NCI-H2227 treated with DMSO at 0.1 percent for 48 hours (cell line): ENCODE data around the gene TCF3.

Experiments
- DNase-seq: peaks from one replicate; lab custom pipeline; 2025; lab: John Stamatoyannopoulos, UW

The TCF3 gene

GRCh38 chr19:1630012-1630411 is 22.4 kb downstream of the TCF3 start:
- no peak for DNase-seq

- DNase-seq = no peak
Observed at GRCh38 chr19:1629256-1629808, 23.1 kb downstream of the TCF3 start.

GRCh38 chr19:1627194-1627593 is 25.2 kb downstream of the TCF3 start:
- no peak for DNase-seq

- no peak for DNase-seq
Observed at GRCh38 chr19:1626417-1627010, 25.9 kb downstream of the TCF3 start.

GRCh38 chr19:1624458-1624857 is 28.0 kb downstream of the TCF3 start:
- DNase-seq = no peak

- DNase-seq = no peak
Observed at GRCh38 chr19:1622541-1622940, 29.9 kb downstream of the TCF3 start.

GRCh38 chr19:1622007-1622406 is 30.4 kb downstream of the TCF3 start:
- no peak for DNase-seq

- no peak for DNase-seq
Observed at GRCh38 chr19:1621574-1621973, 30.8 kb downstream of the TCF3 start.

GRCh38 chr19:1621021-1621420 is 31.4 kb downstream of the TCF3 start:
- no peak for DNase-seq

GRCh38 chr19:1620502-1620901 is 31.9 kb downstream of the TCF3 start:
- DNase-seq = no peak

- DNase-seq = no peak
Observed at GRCh38 chr19:1619703-1620102, 32.7 kb downstream of the TCF3 start.

GRCh38 chr19:1619094-1619439 is 33.3 kb downstream of the TCF3 start:
- DNase-seq = no peak

GRCh38 chr19:1618157-1619093 is 34.0 kb downstream of the TCF3 start:
- no peak for DNase-seq

GRCh38 chr19:1616875-1617274 is 35.5 kb downstream of the TCF3 start:
- DNase-seq = no peak

- no peak for DNase-seq
Observed at GRCh38 chr19:1616396-1616795, 36.0 kb downstream of the TCF3 start.

GRCh38 chr19:1615156-1615765 is 37.2 kb downstream of the TCF3 start:
- DNase-seq = no peak

- no peak for DNase-seq
Observed at GRCh38 chr19:1613808-1614570, 38.4 kb downstream of the TCF3 start.

GRCh38 chr19:1613146-1613545 is 39.3 kb downstream of the TCF3 start:
- no peak for DNase-seq

GRCh38 chr19:1612114-1613086 is 40.0 kb downstream of the TCF3 start:
- DNase-seq = no peak

- no peak for DNase-seq
Observed at GRCh38 chr19:1611353-1611752, 41.1 kb downstream of the TCF3 start.

- no peak for DNase-seq
Observed at GRCh38 chr19:1610579-1610978, 41.8 kb downstream of the TCF3 start.
